ENCODE measurements around the gene TBC1D2.

Gene TBC1D2

DNA sequence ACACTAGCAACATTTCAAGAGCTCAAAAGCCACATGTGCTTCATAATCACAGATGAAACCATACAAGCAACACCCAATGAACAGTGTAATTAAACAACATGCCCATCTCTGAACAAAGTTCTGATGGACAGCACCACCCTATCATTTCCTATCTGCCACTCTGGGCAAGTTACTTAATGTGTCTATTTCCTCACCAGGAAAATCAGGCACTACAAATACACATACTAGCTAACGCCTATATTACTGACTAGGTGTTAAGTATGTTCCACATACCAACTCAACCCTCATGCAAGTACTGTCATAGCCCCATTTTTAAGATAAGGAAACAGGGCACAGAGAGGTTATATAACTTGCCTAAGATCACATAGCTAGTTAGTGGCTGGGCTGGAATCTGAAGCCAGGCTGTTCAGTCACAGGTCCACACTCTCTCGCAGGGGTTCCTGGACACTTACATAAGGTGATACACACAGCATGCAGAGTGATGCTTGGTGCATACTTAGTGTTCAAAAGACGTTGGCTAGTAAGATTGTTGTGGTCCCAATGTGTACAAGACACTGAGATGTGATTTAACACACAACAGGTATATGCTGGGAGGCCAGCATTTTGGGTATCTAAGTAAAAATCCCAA lies 87.2 kb downstream of the TBC1D2 start:
- no peak for DNase-seq (ENCODE audit: low read depth, low spot score)

GRCh38 chr9:98164912-98165311 lies 90.5 kb downstream of the TBC1D2 start:
- no peak for DNase-seq (ENCODE audit: low read depth, low spot score)

DNA sequence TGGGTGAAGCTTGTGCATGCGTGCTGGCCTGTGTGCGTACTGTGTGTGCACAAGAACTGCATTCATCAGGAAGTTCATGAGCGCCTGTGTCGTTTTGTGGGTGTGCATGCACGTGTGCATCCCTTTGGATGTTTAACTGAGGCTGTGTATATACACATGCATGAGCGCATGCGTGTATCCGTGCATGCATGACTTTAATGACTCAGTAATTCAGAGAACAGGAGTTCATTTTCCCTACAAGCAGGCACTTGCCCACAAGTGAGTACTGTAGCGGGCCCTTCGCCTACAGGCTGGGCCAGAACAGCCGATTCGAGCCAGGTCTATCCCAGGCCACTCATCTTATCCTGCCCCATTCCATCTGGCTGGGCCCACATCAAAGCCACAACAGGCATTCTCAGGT lies 92.8 kb downstream of the TBC1D2 start:
- no peak for DNase-seq (ENCODE audit: low read depth, low spot score)

DNA sequence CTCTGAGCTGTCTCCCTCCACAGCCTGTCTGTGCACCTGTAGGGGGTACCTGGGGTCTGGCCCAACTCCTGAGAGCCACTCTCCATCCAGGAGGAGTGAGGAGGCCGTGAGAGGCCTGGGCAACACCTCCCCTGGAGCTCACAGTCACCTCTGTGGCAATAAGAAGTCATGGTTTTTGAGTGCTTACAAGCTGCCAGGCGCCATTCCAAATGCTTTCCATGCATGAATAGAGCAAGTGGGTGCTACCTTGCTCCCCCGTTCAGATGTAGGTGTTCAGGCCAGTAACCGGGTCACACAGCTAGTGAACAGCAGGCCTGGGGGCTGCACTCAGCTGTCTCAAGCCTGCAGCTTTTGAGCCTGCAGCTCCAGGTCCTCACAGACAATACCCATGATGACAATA lies 93.6 kb downstream of the TBC1D2 start:
- DNase-seq (ENCODE audit: low read depth, low spot score) = no peak

GRCh38 chr9:98159790-98160189 lies 95.7 kb downstream of the TBC1D2 start:
- DNase-seq (ENCODE audit: low read depth, low spot score) = peak; percentile 53

GRCh38 chr9:98159301-98159700 lies 96.1 kb downstream of the TBC1D2 start:
- no peak for DNase-seq (ENCODE audit: low read depth, low spot score)

DNA sequence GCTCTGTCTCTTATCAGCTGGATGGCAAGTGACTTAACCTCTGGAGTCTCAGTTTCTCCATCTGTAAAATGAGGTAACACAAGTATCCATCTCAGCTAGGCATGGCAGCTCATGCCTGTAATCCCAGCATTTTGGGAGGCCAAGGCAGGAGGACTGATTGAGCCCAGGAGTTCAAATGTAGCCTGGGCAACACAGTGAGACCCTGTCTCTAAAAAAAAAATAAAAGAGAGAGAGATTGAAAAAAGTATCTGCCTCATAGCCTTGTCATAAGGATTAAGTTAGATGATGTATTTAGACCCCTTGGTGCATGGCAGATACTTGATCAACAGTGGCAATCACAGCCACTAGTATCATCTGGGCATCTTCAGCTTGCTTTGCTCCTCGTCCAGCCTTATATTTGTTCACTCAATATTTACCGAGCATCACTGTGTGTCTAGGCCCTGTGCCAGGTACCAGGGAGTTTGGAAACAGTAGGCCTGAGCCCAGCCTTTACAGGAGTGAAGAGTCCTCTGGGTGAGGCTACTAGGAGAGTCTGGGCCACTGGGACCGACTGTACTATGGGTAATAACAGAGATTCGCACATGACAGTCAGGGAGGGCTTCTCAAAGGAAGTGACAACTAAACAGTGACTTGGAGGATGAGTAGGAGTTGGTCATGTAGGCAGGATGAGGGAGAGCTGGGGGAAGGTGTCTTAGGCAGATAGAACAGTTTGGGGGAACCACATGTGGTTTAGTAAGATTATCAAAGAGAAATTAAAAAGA lies 97.2 kb downstream of the TBC1D2 start:
- no peak for DNase-seq (ENCODE audit: low read depth, low spot score)

- no peak for DNase-seq (ENCODE audit: low read depth, low spot score)
Observed at GRCh38 chr9:98157372-98157771, 98.1 kb downstream of the TBC1D2 start.

DNA sequence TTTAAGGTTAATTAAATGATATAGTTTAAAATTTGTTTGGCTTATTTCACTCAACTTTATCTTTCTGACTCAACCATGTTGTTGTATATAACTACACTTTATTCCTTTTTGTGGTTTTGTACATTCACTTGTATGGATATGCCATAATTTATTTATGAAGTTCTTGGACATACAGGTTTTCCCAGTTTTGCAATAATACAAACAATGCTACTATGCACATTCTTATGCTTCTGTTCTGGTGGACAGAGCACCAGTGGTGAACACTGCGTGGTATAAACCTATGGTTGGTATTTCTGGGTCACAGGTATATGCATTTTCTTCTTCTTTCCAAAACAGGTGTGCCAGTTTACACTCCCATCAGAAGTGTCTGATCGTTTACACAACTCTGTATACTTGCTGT lies 100.8 kb downstream of the TBC1D2 start:
- no peak for DNase-seq (ENCODE audit: low read depth, low spot score)

- no peak for DNase-seq (ENCODE audit: low read depth, low spot score)
Observed at GRCh38 chr9:98152526-98152925, 102.9 kb downstream of the TBC1D2 start.

DNA sequence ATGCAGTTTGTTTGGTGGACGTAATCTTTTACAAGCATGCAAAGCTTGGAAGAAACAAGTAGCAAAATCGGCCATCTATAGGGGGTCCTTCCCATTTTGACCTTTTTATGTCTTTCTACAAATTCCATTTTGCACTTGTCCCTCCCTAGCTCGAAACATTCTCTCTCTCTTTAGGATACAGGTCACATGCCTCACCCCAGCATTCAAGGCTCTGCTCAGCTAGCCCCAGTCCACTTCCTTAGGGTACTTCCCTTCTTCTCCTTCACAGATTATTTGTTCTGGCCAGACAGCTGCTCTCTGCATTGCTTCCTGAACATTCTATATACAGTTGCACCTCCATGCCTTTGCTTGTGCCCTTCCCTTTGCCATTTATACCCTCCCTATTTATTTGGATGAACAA lies 104.7 kb downstream of the TBC1D2 start:
- no peak for DNase-seq (ENCODE audit: low read depth, low spot score)

- no peak for DNase-seq (ENCODE audit: low read depth, low spot score)
Observed at GRCh38 chr9:98150164-98150563, 105.3 kb downstream of the TBC1D2 start.

GRCh38 chr9:98149422-98149821 lies 106.0 kb downstream of the TBC1D2 start:
- no peak for DNase-seq (ENCODE audit: low read depth, low spot score)
